Stomach smooth muscle (tissue), 2 donors: ENCODE data around the gene ZNF281.
"Not testable (repeated sequence)": the region's sequence is repeated elsewhere in the genome, so short reads cannot be mapped to it uniquely, and the experiment has no call there.

Source experiments
- H3K27ac ChIP-seq: one replicate; pipeline ENCODE4 v1.7.0; 2013; ENCODE audit warnings: mild to moderate bottlenecking, low read length, inconsistent platforms
- H3K27me3 ChIP-seq, 2 donors: one replicate each; pipeline ENCODE4 v1.7.0; 2013; ENCODE audit warnings: low read length in 2 of 2; ENCODE audit not compliant: insufficient read depth in 2 of 2, control insufficient read depth in 1 of 2
- H3K36me3 ChIP-seq, 2 donors: one replicate each; pipeline ENCODE4 v1.7.0; 2013; ENCODE audit warnings: low read length in 2 of 2; ENCODE audit not compliant: control insufficient read depth in 2 of 2, insufficient read depth in 2 of 2
- H3K4me1 ChIP-seq: one replicate; pipeline ENCODE4 v1.7.0; 2013; ENCODE audit warnings: low read length; ENCODE audit not compliant: control insufficient read depth, insufficient read depth
- H3K4me3 ChIP-seq, 2 donors: one replicate each; pipeline ENCODE4 v1.7.0; 2013; ENCODE audit warnings: low read length in 2 of 2
- H3K9ac ChIP-seq, 2 donors: one replicate each; pipeline ENCODE4 v1.7.0; 2013; ENCODE audit warnings: low read length in 2 of 2, mild to moderate bottlenecking in 1 of 2
- H3K9me3 ChIP-seq, 2 donors: one replicate each; pipeline ENCODE4 v1.7.0; 2013; ENCODE audit warnings: low read length in 2 of 2; ENCODE audit not compliant: control insufficient read depth in 2 of 2
- donor health status: healthy.
- donor health status: Pancreatic carcinoma.

ZNF281 gene

GRCh38 chr1:200428482-200429205 is 18.8 kb upstream of the ZNF281 start:
- H3K9ac ChIP-seq = no peak overlapping the region
- H3K27ac ChIP-seq = no peak overlapping the region
- H3K9me3 ChIP-seq = no peaks in the 10 kb centered on the region
- H3K27me3 ChIP-seq = no peaks in the 10 kb centered on the region
- H3K4me1 ChIP-seq = no peaks in the 10 kb centered on the region
- H3K36me3 ChIP-seq = no peaks in the 10 kb centered on the region
- H3K4me3 ChIP-seq = no peak overlapping the region

- H3K27ac ChIP-seq = no peak overlapping the region
- no peaks in the 10 kb centered on the region for H3K9me3 ChIP-seq
- no peaks in the 10 kb centered on the region for H3K4me1 ChIP-seq
- no peak overlapping the region for H3K4me3 ChIP-seq
- H3K27me3 ChIP-seq = no peaks in the 10 kb centered on the region
- no peak overlapping the region for H3K9ac ChIP-seq
- H3K36me3 ChIP-seq = no peaks in the 10 kb centered on the region
These were observed 17.9 kb upstream of the ZNF281 start for GRCh38 chr1:200427744-200428143.

GRCh38 chr1:200426196-200426595 is 16.4 kb upstream of the ZNF281 start:
- Histone ChIP-seq H3K27ac (no peak overlapping the region), H3K9me3 (no peaks in the 10 kb centered on the region), H3K4me1 (no peaks in the 10 kb centered on the region), H3K9ac (no peak overlapping the region), H3K36me3 (no peaks in the 10 kb centered on the region), H3K27me3 (no peaks in the 10 kb centered on the region), H3K4me3 (no peak overlapping the region)

GRCh38 chr1:200423235-200423634 is 13.4 kb upstream of the ZNF281 start:
- Histone ChIP-seq H3K9ac (no peak overlapping the region), H3K36me3 (no peaks in the 10 kb centered on the region), H3K4me3 (no peak overlapping the region), H3K27me3 (no peaks in the 10 kb centered on the region), H3K9me3 (no peaks in the 10 kb centered on the region), H3K4me1 (no peaks in the 10 kb centered on the region), H3K27ac (no peak overlapping the region)

- H3K27me3 ChIP-seq = no peaks in the 10 kb centered on the region
- H3K4me3 ChIP-seq = no peak overlapping the region
- no peaks in the 10 kb centered on the region for H3K9me3 ChIP-seq
- H3K27ac ChIP-seq = no peak overlapping the region
- H3K9ac ChIP-seq = no peak overlapping the region
- no peaks in the 10 kb centered on the region for H3K36me3 ChIP-seq
- H3K4me1 ChIP-seq = no peaks in the 10 kb centered on the region
These were observed 12.4 kb upstream of the ZNF281 start for GRCh38 chr1:200422211-200422610.

GRCh38 chr1:200415789-200416593 is 6.2 kb upstream of the ZNF281 start:
- Histone ChIP-seq H3K36me3 (no peaks in the 10 kb centered on the region), H3K4me3 (no peak overlapping the region), H3K9ac (no peak overlapping the region), H3K4me1 (no peaks in the 10 kb centered on the region), H3K27me3 (no peaks in the 10 kb centered on the region), H3K27ac (no peak overlapping the region), H3K9me3 (no peaks in the 10 kb centered on the region)

GRCh38 chr1:200415227-200415626 is 5.4 kb upstream of the ZNF281 start:
- H3K9ac ChIP-seq = no peak overlapping the region

GRCh38 chr1:200414657-200415056 is 4.8 kb upstream of the ZNF281 start:
- Histone ChIP-seq H3K27me3 (no peaks in the 10 kb centered on the region), H3K36me3 (no peaks in the 10 kb centered on the region), H3K9ac (no peak overlapping the region), H3K4me1 (peaks cover 6% of the 10 kb centered on the region), H3K27ac (no peak overlapping the region), H3K4me3 (no peak overlapping the region), H3K9me3 (no peaks in the 10 kb centered on the region)

More at GRCh38 chr1:200415227-200415626, 5.4 kb upstream of the ZNF281 start:
- Histone ChIP-seq H3K36me3 (no peaks in the 10 kb centered on the region), H3K9me3 (no peaks in the 10 kb centered on the region), H3K27me3 (no peaks in the 10 kb centered on the region), H3K4me1 (peaks cover 5% of the 10 kb centered on the region), H3K4me3 (no peak overlapping the region), H3K27ac (no peak overlapping the region)

GRCh38 chr1:200413766-200414165 is 3.9 kb upstream of the ZNF281 start:
- not testable (repeated sequence) for H3K27me3 ChIP-seq, H3K9ac ChIP-seq

GRCh38 chr1:200411406-200412257 is 1.8 kb upstream of the ZNF281 start:
- H3K27ac ChIP-seq = no peak overlapping the region
- H3K9ac ChIP-seq = no peak overlapping the region
- no peaks in the 10 kb centered on the region for H3K9me3 ChIP-seq
- H3K36me3 ChIP-seq = peaks cover 0 to 12% of the 10 kb centered on the region in 2 donors
- H3K4me1 ChIP-seq = peaks cover 19% of the 10 kb centered on the region
- no peaks in the 10 kb centered on the region for H3K27me3 ChIP-seq
- no peak overlapping the region for H3K4me3 ChIP-seq

More at GRCh38 chr1:200413766-200414165, 3.9 kb upstream of the ZNF281 start:
- H3K27ac ChIP-seq, H3K36me3 ChIP-seq, H3K9me3 ChIP-seq, H3K4me3 ChIP-seq, H3K4me1 ChIP-seq: not testable (repeated sequence)
